Adrenal gland (tissue), 12 donors: ENCODE measurements around the gene S1PR2. TPM values are rescaled to one million over a fixed set of nuclear protein-coding genes. Genes with fewer than 3 reads are reported as not detected.
"Not testable (repeated sequence)": the region's sequence is repeated elsewhere in the genome, so short reads cannot be mapped to it uniquely, and the experiment has no call there.

ENCODE experiments used
- DNase-seq, 7 donors: peaks; one replicate each; pipeline ENCODE4 v3.0.0-alpha.2; 2019 to 2020
- H3K27ac ChIP-seq, 5 donors: fragments of 200-600 bp; sonication (generic) in 4 of 5; 1 replicate in 3 of 5; 2 replicates in 2 of 5; pipeline versions ENCODE4 v1.5.1 to v1.8.0; 2016 to 2020; ENCODE audit warnings: mild to moderate bottlenecking in 1 of 5
- H3K27me3 ChIP-seq: fragments of 200-600 bp; 2 replicates; pipeline ENCODE4 v1.8.0; 2021
- H3K36me3 ChIP-seq, 2 donors: fragments of 200-600 bp; replicated peaks in 1 of 2; 1 replicate in 1 of 2; 2 replicates in 1 of 2; pipeline versions ENCODE4 v1.5.1 to v1.8.0; 2018 to 2022
- H3K4me1 ChIP-seq, 2 donors: fragments of 200-600 bp; replicated peaks in 1 of 2; 1 replicate in 1 of 2; 2 replicates in 1 of 2; pipeline versions ENCODE4 v1.5.1 to v1.8.0; 2018 to 2021
- H3K4me3 ChIP-seq, 4 donors: fragments of 200-600 bp; sonication (generic) in 3 of 4; one replicate each; pipeline ENCODE4 v1.5.1; 2016 to 2018
- H3K9me3 ChIP-seq, 3 donors: fragments of 200-600 bp; sonication (generic) in 1 of 3; replicated peaks in 1 of 3; 1 replicate in 2 of 3; 2 replicates in 1 of 3; pipeline versions ENCODE4 v1.5.1 to v1.8.0; 2016 to 2021
- POLR2A ChIP-seq, 2 donors: fragments of 450-650 bp; IDR thresholded peaks; one replicate each; pipeline ENCODE4 v1.6.1; 2017; ENCODE audit warnings: antibody characterized with exemption in 2 of 2, mild to moderate bottlenecking in 2 of 2, moderate library complexity in 1 of 2
- WGBS, 4 donors: extraction: QIAGEN DNeasy Blood & Tissue Kit in 2 of 4; methylation state at CpG; one replicate each; pipeline versions ENCODE4 v1.1.5 to v1.1.7; 2013 to 2017; 5-methylcytosine and 5-hydroxymethylcytosine counted together
- intact Hi-C, 2 donors: fragments of 100-400 bp; cut with DNase I; formaldehyde crosslinking; loops; one replicate each; pipeline versions ENCODE4 v1.14.1 to v1.15.0; 2022 to 2023
- polyA plus RNA-seq, 3 donors: library from polyadenylated mRNA; stranded (reverse); fragments of 200-250 nt in 2 of 3; fragments of 350-450 nt in 1 of 3; fragmentation: Illumina TruSeq in 1 of 3; extraction: RNeasy Lipid Tissue Mini Kit (QIAGEN cat#74804) in 1 of 3; gene quantifications; one replicate each; pipeline ENCODE4 v1.2.3, GENCODE V29; 2013 to 2014
- total RNA-seq, 9 donors: library from RNA; depleted of rRNA in 4 of 9; stranded (reverse); fragments of >200 nt in 4 of 9; fragments of 120-200 nt in 1 of 9; fragmentation: NEBNext Ultra II Directional in 1 of 9; extraction: Animal tissue kit (Norgen Biotek cat#: 25700) in 1 of 9; gene quantifications; one replicate each; pipeline versions ENCODE4 v1.1.0 to v1.2.4, GENCODE V29; 2013 to 2023
- TF ChIP-seq, protein P1 (sequence below), 6 experiments: fragments of 450-650 bp in 4 of 6; fragments of 200-600 bp in 2 of 6; sonication (generic) in 1 of 6; IDR thresholded peaks; 1 replicate in 5 of 6; 2 replicates in 1 of 6; pipeline versions ENCODE4 v1.5.1 to v1.8.0; 2016 to 2021; ENCODE audit warnings: antibody characterized with exemption in 6 of 6, mild to moderate bottlenecking in 2 of 6, moderate library complexity in 1 of 6
- donor health status: healthy with polysubstance abuse.
- donor health status: Bipolar disorder and iron deficiency.
- donor health status: DM: yes; HTN: yes; CAD: no.
- donor health status: DM: no; HTN: no; CAD: no.
- donor health status: DM: no; HTN: no; CAD: no.
- donor health status: DM: yes; HTN: yes; CAD: no.

The S1PR2 gene
- total and polyA plus RNA-seq, 12 donors: 1.6 to 9.5 (median 5.0) TPM

DNA sequence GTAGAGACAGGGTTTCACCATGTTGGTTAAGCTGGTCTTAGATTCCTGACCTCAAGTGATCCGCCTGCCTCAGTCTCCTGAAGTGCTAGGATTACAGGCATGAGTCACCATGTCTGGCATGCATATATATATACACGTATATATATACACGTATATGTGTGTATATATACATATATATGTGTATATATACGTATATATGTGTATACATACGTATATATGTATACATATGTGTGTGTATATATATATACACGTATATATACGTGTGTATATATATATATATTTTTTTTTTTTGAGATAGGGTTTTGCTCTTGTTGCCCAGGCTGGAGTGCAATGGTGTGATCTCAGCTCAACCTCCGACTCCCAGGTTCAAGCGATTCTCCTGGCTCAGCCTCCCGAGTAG, 48.3 kb downstream of the S1PR2 start:
- Histone ChIP-seq H3K4me3 (no peak overlapping the region), H3K4me1 (no peaks in the 10 kb centered on the region), H3K9me3 (no peaks in the 10 kb centered on the region), H3K36me3 (peaks cover 0 to 41% of the 10 kb centered on the region in 2 donors), H3K27ac (no peak overlapping the region), H3K27me3 (no peaks in the 10 kb centered on the region)
- no peak for DNase-seq
- no peak for TF ChIP-seq POLR2A (IDR thresholded peaks at IDR 0.05)
- TF ChIP-seq, protein P1, sequence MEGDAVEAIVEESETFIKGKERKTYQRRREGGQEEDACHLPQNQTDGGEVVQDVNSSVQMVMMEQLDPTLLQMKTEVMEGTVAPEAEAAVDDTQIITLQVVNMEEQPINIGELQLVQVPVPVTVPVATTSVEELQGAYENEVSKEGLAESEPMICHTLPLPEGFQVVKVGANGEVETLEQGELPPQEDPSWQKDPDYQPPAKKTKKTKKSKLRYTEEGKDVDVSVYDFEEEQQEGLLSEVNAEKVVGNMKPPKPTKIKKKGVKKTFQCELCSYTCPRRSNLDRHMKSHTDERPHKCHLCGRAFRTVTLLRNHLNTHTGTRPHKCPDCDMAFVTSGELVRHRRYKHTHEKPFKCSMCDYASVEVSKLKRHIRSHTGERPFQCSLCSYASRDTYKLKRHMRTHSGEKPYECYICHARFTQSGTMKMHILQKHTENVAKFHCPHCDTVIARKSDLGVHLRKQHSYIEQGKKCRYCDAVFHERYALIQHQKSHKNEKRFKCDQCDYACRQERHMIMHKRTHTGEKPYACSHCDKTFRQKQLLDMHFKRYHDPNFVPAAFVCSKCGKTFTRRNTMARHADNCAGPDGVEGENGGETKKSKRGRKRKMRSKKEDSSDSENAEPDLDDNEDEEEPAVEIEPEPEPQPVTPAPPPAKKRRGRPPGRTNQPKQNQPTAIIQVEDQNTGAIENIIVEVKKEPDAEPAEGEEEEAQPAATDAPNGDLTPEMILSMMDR (IDR thresholded peaks at IDR 0.05): no peak
- intact Hi-C loops: no loop called here
- 89 to 93% (median 91%) methylated on average over 10 of the region's 10 CpGs for WGBS, 4 donors

DNA sequence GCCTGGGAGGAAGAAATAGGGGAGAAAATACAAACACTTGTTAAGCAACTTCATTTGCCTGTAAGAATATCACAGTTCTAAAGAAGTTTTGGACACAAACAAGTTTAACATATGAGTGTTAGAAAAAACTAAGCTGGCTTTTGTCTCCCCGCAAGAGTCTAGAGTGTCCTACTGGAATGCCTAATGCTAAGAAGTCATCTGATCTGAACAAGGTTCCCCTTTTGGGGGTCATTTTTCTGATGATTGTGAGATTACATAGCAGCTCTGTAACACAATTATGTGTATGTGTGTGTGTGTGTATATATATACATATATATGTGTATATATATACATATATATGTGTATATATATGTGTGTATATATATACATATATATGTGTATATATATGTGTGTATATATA, 49.1 kb downstream of the S1PR2 start:
- Histone ChIP-seq H3K4me3 (no peak overlapping the region), H3K9me3 (no peaks in the 10 kb centered on the region), H3K27me3 (no peaks in the 10 kb centered on the region), H3K36me3 (peaks cover 0 to 45% of the 10 kb centered on the region in 2 donors), H3K27ac (no peak overlapping the region), H3K4me1 (no peaks in the 10 kb centered on the region)
- TF ChIP-seq, protein P1 (IDR thresholded peaks at IDR 0.05): no peak
- TF ChIP-seq POLR2A (IDR thresholded peaks at IDR 0.05): no peak
- 89 to 98% (median 93%) methylated on average over 1 of the region's 1 CpG for WGBS, 4 donors
- intact Hi-C loops: no loop called here
- no peak for DNase-seq

DNA sequence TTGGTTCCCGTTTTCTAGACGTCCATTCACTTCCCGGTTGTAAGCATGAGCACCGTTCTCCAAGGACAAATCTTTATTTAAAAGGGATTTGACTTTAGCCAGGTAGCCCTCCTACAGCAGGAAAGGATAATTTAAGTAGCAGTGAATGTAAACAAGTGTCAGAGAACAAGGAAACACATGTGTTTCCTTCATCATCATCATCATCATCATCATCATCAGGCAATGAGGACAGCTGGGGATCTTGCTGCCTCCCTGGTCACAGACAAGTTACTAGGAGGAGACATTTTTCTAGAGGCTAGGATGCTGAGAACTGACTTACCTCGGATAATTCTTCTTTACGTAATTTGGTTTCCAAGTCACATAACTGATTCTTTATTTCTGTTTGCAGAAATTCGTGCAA, 50.7 kb downstream of the S1PR2 start:
- H3K27me3 ChIP-seq: no peaks in the 10 kb centered on the region
- WGBS, 4 donors: 88 to 91% (median 90%) methylated on average over 7 of the region's 7 CpGs
- intact Hi-C loops: no loop called here
- H3K9me3 ChIP-seq: no peaks in the 10 kb centered on the region
- H3K36me3 ChIP-seq: peaks cover 0 to 46% of the 10 kb centered on the region in 2 donors
- no peak for DNase-seq
- no peak for TF ChIP-seq POLR2A (IDR thresholded peaks at IDR 0.05)
- TF ChIP-seq, protein P1 (IDR thresholded peaks at IDR 0.05): no peak
- no peaks in the 10 kb centered on the region for H3K4me1 ChIP-seq
- H3K4me3 ChIP-seq: no peak overlapping the region
- H3K27ac ChIP-seq: no peak overlapping the region

DNA sequence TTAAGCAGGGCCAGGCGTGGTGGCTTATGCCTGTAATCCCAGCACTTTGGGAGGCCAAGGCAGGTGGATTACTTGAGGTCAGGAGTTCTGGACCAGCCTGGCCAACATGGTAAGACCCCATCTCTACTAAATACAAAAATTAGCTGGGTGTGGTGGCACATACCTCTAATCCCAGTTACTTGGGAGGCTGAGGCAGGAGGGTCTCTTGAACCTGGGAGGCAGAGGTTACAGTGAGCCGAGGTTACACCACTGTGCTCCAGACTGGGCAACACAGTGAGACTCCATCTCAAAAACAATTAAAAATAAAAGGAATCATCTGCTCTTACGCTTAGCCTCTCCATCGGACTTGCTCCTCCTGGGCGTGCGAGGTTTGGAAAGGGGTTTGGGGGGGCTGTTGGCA, 51.1 kb downstream of the S1PR2 start:
- DNase-seq, H3K4me3 ChIP-seq, H3K27ac ChIP-seq, H3K4me1 ChIP-seq, H3K9me3 ChIP-seq, intact Hi-C loops, H3K27me3 ChIP-seq: not testable (repeated sequence)
- peaks cover 0 to 44% of the 10 kb centered on the region in 2 donors for H3K36me3 ChIP-seq
- 94 to 98% (median 95%) methylated on average over 6 of the region's 6 CpGs for WGBS, 4 donors

DNA sequence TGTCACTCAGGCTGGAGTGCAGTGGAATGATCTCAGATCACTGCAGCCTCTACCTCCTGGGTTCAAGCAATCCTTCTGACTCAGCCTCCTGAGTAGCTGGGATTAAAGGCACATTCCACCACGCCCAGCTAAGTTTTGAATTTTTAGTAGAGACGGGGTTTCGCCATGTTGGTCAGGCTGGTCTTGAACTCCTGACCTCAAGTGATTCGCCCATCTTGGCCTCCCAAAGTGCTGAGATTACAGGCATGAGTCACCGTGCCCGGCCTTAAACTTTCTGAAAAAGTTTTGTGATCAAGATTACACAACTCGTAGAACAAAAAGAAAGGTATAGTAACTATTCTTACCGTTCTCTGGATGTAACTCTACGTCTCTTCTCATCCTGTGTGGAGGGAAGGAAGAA, 57.6 kb downstream of the S1PR2 start:
- Histone ChIP-seq H3K27ac (no peak overlapping the region), H3K4me3 (no peak overlapping the region), H3K27me3 (no peaks in the 10 kb centered on the region), H3K9me3 (no peaks in the 10 kb centered on the region), H3K4me1 (no peaks in the 10 kb centered on the region), H3K36me3 (peaks cover 0 to 71% of the 10 kb centered on the region in 2 donors)
- peak in 2 of 7 donors; percentile 29 to 35 for DNase-seq
- intact Hi-C loops: no loop called here
- WGBS, 4 donors: 50 to 57% (median 52%) methylated on average over 9 of the region's 9 CpGs
- TF ChIP-seq, protein P1 (IDR thresholded peaks at IDR 0.05): no peak
- TF ChIP-seq POLR2A (IDR thresholded peaks at IDR 0.05): no peak
